ENCODE measurements around the gene CYP2C8. TPM values are rescaled to one million over a fixed set of nuclear protein-coding genes. Genes with fewer than 3 reads are reported as not detected.

The CYP2C8 gene
- total and polyA plus RNA-seq, 2 of the 4 experiments (the other 2 are of a cell fraction) = 0.05 TPM; not detected in 1

- H4K8ac ChIP-seq (ENCODE audit: low read depth in 2 of 2, low read length in 2 of 2) = no peak overlapping the region
- no peak for DNase-seq
- intact Hi-C loops (cut with micrococcal nuclease) = no loop called here
Measured at GRCh38 chr10:94989192-94989591, 80.1 kb downstream of the CYP2C8 start.

More at GRCh38 chr10:94989192-94989591, 80.1 kb downstream of the CYP2C8 start:
- no peaks in the 10 kb centered on the region for H3K36me3 ChIP-seq (ENCODE audit: control insufficient read depth, insufficient read depth, low read length)
- H2AFZ ChIP-seq (replicated peaks; ENCODE audit: low read length, poor library complexity) = no peak overlapping the region
- no peak overlapping the region for H2BK15ac ChIP-seq (ENCODE audit: low read depth, low read length)
- H3K14ac ChIP-seq (replicated peaks; ENCODE audit: low read depth, low read length) = no peak overlapping the region
- H2BK5ac ChIP-seq (ENCODE audit: low read depth, low read length, poor library complexity, severe bottlenecking) = no peak overlapping the region
- H3K9me3 ChIP-seq (ENCODE audit: control insufficient read depth, insufficient read depth, low read length) = peaks cover 7% of the 10 kb centered on the region; the same call in 1 of the 2 replicates
- no peak overlapping the region for H4K91ac ChIP-seq (ENCODE audit: insufficient read depth, low read depth, low read length)
- H3K18ac ChIP-seq (ENCODE audit: low read depth, low read length) = no peak overlapping the region
- H2BK120ac ChIP-seq (ENCODE audit: low read depth, low read length) = no peak overlapping the region
- no peak overlapping the region for H3K4me3 ChIP-seq (ENCODE audit: insufficient read depth, low read depth, low read length)
- in situ Hi-C loops (cut with MboI; ENCODE audit: low sequenced_read_pairs) = no loop called here
- no peaks in the 10 kb centered on the region for H3K27me3 ChIP-seq (ENCODE audit: control insufficient read depth, insufficient read depth, low read length)
- no peak for ATAC-seq (ENCODE audit: low read depth)
- no peak overlapping the region for H3K9ac ChIP-seq (ENCODE audit: low read depth, low read length)
- TF ChIP-seq CHD1 (IDR thresholded peaks at IDR 0.05; ENCODE audit: low read depth, low read length) (no peak), MAFK (IDR thresholded peaks at IDR 0.05; ENCODE audit: low read depth, low read length) (peak; percentile 84), MXI1 (IDR thresholded peaks at IDR 0.05; ENCODE audit: borderline replicate concordance, low read depth, low read length) (no peak)
- H2AK5ac ChIP-seq (ENCODE audit: low read depth, low read length) = no peak overlapping the region
- H4K20me1 ChIP-seq (ENCODE audit: insufficient read depth, low read length) = no peaks in the 10 kb centered on the region
- BruUV-seq (replicated peaks) = no TSS peak
- H3K4me1 ChIP-seq (ENCODE audit: control insufficient read depth, insufficient read depth, low read length) = no peaks in the 10 kb centered on the region
- no peak overlapping the region for H4K5ac ChIP-seq (ENCODE audit: low read depth, low read length)
- dilution Hi-C loops (cut with HindIII; ENCODE audit: low sequenced_read_pairs, unreplicated experiment) = no loop called here
- H3K27ac ChIP-seq (ENCODE audit: insufficient read depth, low read length) = no peak overlapping the region
- H3K9me1 ChIP-seq (ENCODE audit: insufficient read depth, low read length) = no peaks in the 10 kb centered on the region
- no peak overlapping the region for H2BK20ac ChIP-seq (ENCODE audit: low read depth, low read length)
- CTCF ChIA-PET = no interaction called here
- no peak overlapping the region for H2AK9ac ChIP-seq (replicated peaks; ENCODE audit: low read depth, low read length, poor library complexity)
- H3K23ac ChIP-seq (ENCODE audit: low read depth, low read length) = no peak overlapping the region
- no peak overlapping the region for H3K56ac ChIP-seq (ENCODE audit: extremely low read depth, insufficient read depth, low read length)
- no peak overlapping the region for H3K4me2 ChIP-seq (ENCODE audit: low read depth, low read length)
- H3K79me1 ChIP-seq (ENCODE audit: low read depth in 1 of 2, low read length in 2 of 2) = no peaks in the 10 kb centered on the region
- POLR2A ChIA-PET (ENCODE audit: unreplicated experiment) = no interaction called here
- no peak overlapping the region for H3K4ac ChIP-seq (ENCODE audit: low read depth, low read length)

Small RNA genes lying within 50 kb of the gene (microRNA-seq; reads per million reads assigned to microRNA genes)
- not detected for gene CYP2C60P (ENCODE audit: insufficient read depth, insufficient read length)

Small RNA genes lying within 50 kb of the gene (small RNA-seq; reads per million reads assigned to genes)
- 0 reads per million in 5 experiments for gene CYP2C60P

Other genes starting within 250 kb of the CYP2C8 start
- gene CYP2C9, start 130.8 kb downstream of the CYP2C8 start, total RNA-seq (2012; rRNA removed) = not detected in 2 replicates
- not detected in 2 replicates for gene CYP2C9, start 130.8 kb downstream of the CYP2C8 start, polyA plus RNA-seq (2012; rRNA removed)
- not detected in 2 replicates for gene ACSM6, start 124.7 kb upstream of the CYP2C8 start, total RNA-seq (2012; rRNA removed)
- not detected in 2 replicates for gene ACSM6, start 124.7 kb upstream of the CYP2C8 start, polyA plus RNA-seq (2012; rRNA removed)
- 27.5 and 30.1 TPM in 2 replicates for gene PDLIM1, start 221.5 kb upstream of the CYP2C8 start, total RNA-seq (2012; rRNA removed)
- 179 and 187 TPM in 2 replicates for gene PDLIM1, start 221.5 kb upstream of the CYP2C8 start, polyA plus RNA-seq (2012; rRNA removed)

All from IMR-90 (cell line).